K562 (cell line): ENCODE data around the gene PODNL1.

ENCODE experiments used
- BRCA1 ChIP-seq, 2 experiments: fragments of 450-650 bp in 1 of 2; sonication (generic) in 1 of 2; formaldehyde crosslinking in 1 of 2; IDR thresholded peaks; 2 replicates each; pipeline versions ENCODE4 v1.5.0 to v1.6.1; 2017 to 2020; ENCODE audit warnings: mild to moderate bottlenecking in 1 of 2, missing genetic modification reagents in 1 of 2
- COPS2 ChIP-seq: fragments of 450-650 bp; conservative IDR thresholded peaks from 2 replicates; pipeline ENCODE4 v1.6.1; 2016; ENCODE audit warnings: mild to moderate bottlenecking, moderate library complexity
- EGR1 ChIP-seq: fragments of 450-650 bp; conservative IDR thresholded peaks from 2 replicates; pipeline ENCODE4 v1.6.1; 2017; ENCODE audit warnings: mild to moderate bottlenecking
- KDM1A ChIP-seq, 2 experiments: fragments of 450-650 bp; IDR thresholded peaks; 2 replicates each; pipeline ENCODE4 v1.6.1; 2016; ENCODE audit warnings: mild to moderate bottlenecking in 2 of 2
- NR2C1 ChIP-seq, 2 experiments: fragments of 450-650 bp; IDR thresholded peaks; 2 replicates each; pipeline ENCODE4 v1.6.1; 2017; ENCODE audit warnings: mild to moderate bottlenecking in 2 of 2, antibody characterized with exemption in 1 of 2, inconsistent platforms in 1 of 2, missing compliant biosample characterization in 1 of 2, missing genetic modification characterization in 1 of 2
- PML ChIP-seq: IDR thresholded peaks from 2 replicates; pipeline ENCODE4 v1.6.1; 2012; ENCODE audit warnings: low read length, inconsistent platforms
- ZNF274 ChIP-seq: IDR thresholded peaks from 2 replicates; pipeline ENCODE4 v1.6.1; 2011; ENCODE audit warnings: low read depth, mild to moderate bottlenecking, low read length, moderate library complexity, borderline replicate concordance
- TF ChIP-seq, protein P1 (sequence below): fragments of 250-450 bp; sonication (Bioruptor Pico); IDR thresholded peaks from 2 replicates; pipeline ENCODE4 v1.8.0; 2022; ENCODE audit warnings: inconsistent platforms

- TF ChIP-seq, protein P1, sequence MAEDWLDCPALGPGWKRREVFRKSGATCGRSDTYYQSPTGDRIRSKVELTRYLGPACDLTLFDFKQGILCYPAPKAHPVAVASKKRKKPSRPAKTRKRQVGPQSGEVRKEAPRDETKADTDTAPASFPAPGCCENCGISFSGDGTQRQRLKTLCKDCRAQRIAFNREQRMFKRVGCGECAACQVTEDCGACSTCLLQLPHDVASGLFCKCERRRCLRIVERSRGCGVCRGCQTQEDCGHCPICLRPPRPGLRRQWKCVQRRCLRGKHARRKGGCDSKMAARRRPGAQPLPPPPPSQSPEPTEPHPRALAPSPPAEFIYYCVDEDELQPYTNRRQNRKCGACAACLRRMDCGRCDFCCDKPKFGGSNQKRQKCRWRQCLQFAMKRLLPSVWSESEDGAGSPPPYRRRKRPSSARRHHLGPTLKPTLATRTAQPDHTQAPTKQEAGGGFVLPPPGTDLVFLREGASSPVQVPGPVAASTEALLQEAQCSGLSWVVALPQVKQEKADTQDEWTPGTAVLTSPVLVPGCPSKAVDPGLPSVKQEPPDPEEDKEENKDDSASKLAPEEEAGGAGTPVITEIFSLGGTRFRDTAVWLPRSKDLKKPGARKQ: no peak
- TF ChIP-seq BRCA1 (IDR thresholded peaks at IDR 0.05) (no peak), BRCA1 (CRISPR knock-in tag; IDR thresholded peaks at IDR 0.05) (no peak), KDM1A (IDR thresholded peaks at IDR 0.05) (no peak), COPS2 (no peak), EGR1 (no peak), NR2C1 (IDR thresholded peaks at IDR 0.05) (no peak), NR2C1 (tag; IDR thresholded peaks at IDR 0.05) (no peak), PML (no peak), ZNF274 (no peak)
Observed at GRCh38 chr19:13881692-13882418, 56.4 kb downstream of the PODNL1 start.
